Measurements from ENCODE around the gene HTR3C.

GRCh38 chr3:184058029-184058428, 5.2 kb downstream of the HTR3C start:
- TF ChIP-seq, protein P1, sequence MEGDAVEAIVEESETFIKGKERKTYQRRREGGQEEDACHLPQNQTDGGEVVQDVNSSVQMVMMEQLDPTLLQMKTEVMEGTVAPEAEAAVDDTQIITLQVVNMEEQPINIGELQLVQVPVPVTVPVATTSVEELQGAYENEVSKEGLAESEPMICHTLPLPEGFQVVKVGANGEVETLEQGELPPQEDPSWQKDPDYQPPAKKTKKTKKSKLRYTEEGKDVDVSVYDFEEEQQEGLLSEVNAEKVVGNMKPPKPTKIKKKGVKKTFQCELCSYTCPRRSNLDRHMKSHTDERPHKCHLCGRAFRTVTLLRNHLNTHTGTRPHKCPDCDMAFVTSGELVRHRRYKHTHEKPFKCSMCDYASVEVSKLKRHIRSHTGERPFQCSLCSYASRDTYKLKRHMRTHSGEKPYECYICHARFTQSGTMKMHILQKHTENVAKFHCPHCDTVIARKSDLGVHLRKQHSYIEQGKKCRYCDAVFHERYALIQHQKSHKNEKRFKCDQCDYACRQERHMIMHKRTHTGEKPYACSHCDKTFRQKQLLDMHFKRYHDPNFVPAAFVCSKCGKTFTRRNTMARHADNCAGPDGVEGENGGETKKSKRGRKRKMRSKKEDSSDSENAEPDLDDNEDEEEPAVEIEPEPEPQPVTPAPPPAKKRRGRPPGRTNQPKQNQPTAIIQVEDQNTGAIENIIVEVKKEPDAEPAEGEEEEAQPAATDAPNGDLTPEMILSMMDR (conservative IDR thresholded peaks at IDR 0.05; ENCODE audit: low read depth, low read length): no peak
- no peak for TF ChIP-seq EZH2 (IDR thresholded peaks at IDR 0.05; ENCODE audit: low read length, unreplicated experiment)
- TF ChIP-seq EZH2phosphoT487 (IDR thresholded peaks at IDR 0.05; ENCODE audit: borderline replicate concordance, low read length): no peak

All from PC-3 (cell line).